GM19324 (cell line): ENCODE data around the gene CYTIP.

ENCODE experiments used
- ATAC-seq: cut with Tn5 transposase; IDR thresholded peaks from one replicate; pipeline ENCODE4 v1.9.1; 2021; ENCODE audit warnings: mild to moderate bottlenecking, moderate library complexity; ENCODE audit not compliant: unreplicated experiment, low FRiP score

CYTIP gene

GRCh38 chr2:157443795-157444640 is at the start of gene CYTIP:
TSS of gene CYTIP (minus strand) at chr2:157444089. CDS start at chr2:157444020, 69 bp downstream.
- ATAC-seq = peak; percentile 45

- ATAC-seq = peak; percentile 82
Measured at GRCh38 chr2:157492189-157492773, 48.4 kb upstream of the CYTIP start.

- no peak for ATAC-seq
Measured at GRCh38 chr2:157489983-157490382, 46.1 kb upstream of the CYTIP start.

- no peak for ATAC-seq
Measured at GRCh38 chr2:157488877-157489276, 45.0 kb upstream of the CYTIP start.

- ATAC-seq = no peak
Measured at GRCh38 chr2:157487747-157488146, 43.9 kb upstream of the CYTIP start.

- no peak for ATAC-seq
Measured at GRCh38 chr2:157487271-157487610, 43.4 kb upstream of the CYTIP start.

- ATAC-seq = no peak
Measured at GRCh38 chr2:157486596-157487270, 42.8 kb upstream of the CYTIP start.

- peak; percentile 67 for ATAC-seq
Measured at GRCh38 chr2:157480182-157480961, 36.5 kb upstream of the CYTIP start.

GRCh38 chr2:157479081-157480027 is 35.5 kb upstream of the CYTIP start:
- ATAC-seq = peak; percentile 27

GRCh38 chr2:157477919-157478318 is 34.0 kb upstream of the CYTIP start:
- no peak for ATAC-seq

GRCh38 chr2:157476953-157477709 is 33.2 kb upstream of the CYTIP start:
- no peak for ATAC-seq

- no peak for ATAC-seq
Measured at GRCh38 chr2:157475722-157476390, 32.0 kb upstream of the CYTIP start.

GRCh38 chr2:157473581-157473980 is 29.7 kb upstream of the CYTIP start:
- ATAC-seq = no peak

- peak; percentile 23 for ATAC-seq
Measured at GRCh38 chr2:157471078-157471477, 27.2 kb upstream of the CYTIP start.

GRCh38 chr2:157470321-157470720 is 26.4 kb upstream of the CYTIP start:
- peak; percentile 54 for ATAC-seq

- ATAC-seq = no peak
Measured at GRCh38 chr2:157469726-157470125, 25.8 kb upstream of the CYTIP start.

GRCh38 chr2:157468931-157469708 is 25.2 kb upstream of the CYTIP start:
- peak; percentile 82 for ATAC-seq

- no peak for ATAC-seq
Measured at GRCh38 chr2:157466764-157467163, 22.9 kb upstream of the CYTIP start.
